HG02763 (cell line): ENCODE measurements around the gene TSBP1.
"Not testable (repeated sequence)": the region's sequence is repeated elsewhere in the genome, so short reads cannot be mapped to it uniquely, and the experiment has no call there.

Source experiments
- ATAC-seq: cut with Tn5 transposase; IDR thresholded peaks from one replicate; pipeline ENCODE4 v1.9.1; 2021; ENCODE audit warnings: mild to moderate bottlenecking, moderate library complexity; ENCODE audit not compliant: unreplicated experiment

Gene TSBP1

DNA sequence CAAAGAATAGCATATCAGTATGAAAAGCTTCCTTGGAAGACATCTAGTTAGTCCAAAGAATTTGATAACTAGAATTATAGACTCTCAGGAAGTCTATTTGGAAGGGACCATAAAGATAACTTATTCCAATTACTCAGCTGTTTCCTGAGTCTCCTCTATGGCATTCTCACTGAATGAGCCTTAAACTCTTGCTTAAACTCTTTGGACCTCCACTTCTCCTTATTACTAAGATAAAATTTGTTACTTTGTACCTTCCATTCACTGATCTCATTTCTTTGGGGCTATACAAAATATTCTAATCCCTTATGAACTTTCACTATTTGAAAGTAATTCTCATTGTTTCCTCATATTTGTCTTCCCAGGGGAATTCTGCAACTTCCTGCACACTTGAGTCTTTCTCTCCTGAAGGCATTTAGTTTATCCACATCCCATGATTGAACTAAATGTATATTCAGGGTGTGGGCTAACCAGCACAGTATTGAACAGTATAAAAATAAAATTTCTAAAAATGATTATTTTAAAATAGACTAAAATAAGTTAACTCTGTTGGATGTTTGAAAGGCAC lies 80.7 kb downstream of the TSBP1 start:
- no peak for ATAC-seq

DNA sequence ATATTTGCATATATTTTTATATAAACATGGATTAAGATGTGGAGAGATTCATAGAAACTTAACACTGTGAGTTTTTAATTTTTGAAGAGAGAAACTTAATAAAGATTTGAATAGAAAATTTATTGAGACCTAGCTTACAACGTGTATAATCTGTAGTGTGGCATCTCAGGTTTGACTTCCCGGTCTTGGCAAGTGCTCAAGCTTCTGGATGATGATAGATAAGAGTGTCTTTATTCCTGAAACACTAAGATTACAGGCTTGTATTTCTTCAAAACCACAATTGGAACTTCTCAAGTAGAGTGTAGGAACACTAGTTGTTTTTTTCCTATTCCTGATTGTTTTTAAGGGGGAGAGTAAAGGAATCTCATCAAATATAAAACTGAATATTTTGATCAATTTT lies 83.3 kb downstream of the TSBP1 start:
- no peak for ATAC-seq

DNA sequence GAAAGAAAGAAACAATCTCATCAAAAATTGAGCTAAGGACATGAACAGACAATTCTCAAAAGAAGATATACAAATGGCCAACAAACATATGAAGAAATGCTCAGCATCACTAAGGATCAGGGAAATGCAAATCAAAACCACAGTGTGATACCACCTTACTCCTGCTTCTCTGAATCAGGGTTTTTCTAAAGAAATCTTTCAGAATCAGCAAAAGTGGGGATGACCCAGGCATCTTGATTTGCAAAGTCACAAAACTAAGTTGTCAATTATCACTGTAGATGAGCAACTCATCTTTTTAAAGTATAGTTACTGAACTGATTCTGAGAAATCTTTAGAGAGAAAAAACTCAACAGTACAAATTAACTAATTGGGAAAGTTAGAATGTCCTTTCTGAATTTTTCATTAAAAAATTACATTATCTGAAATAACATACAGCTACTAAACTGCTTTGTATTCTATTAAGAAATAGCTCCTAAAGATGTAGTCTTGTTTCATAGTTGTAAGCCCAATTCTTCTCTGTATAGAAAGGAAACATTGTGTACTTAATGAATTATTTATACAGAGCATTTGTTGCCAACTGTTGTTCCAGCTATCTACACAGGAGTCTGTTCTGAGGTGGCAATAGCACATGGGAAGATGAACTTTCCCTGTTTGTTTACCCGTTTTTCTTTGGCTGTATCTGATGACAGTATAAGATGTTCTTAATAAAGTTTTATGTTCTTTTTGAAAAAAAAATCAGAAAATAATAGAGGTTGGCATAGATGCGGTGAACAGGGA lies 97.7 kb downstream of the TSBP1 start:
- ATAC-seq, result not testable (repeated sequence)

DNA sequence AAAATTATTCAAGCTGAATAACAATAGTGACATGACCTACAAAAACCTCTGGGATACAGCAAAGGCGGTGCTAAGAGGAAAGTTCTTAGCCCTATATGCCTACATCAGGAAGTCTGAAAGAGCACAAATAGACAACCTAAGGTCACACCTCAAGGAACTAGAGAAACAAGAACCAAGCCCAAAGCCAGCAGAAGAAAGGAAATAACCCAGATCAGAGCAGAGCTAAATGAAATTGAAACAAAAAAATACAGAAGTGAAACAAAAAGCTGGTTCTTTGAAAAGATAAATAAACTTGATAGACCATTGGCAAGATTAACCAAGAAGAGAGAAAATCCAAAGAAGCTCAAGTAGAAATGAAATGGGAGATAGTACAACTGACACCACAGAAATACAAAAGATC lies 100.3 kb downstream of the TSBP1 start:
- ATAC-seq, result no peak

DNA sequence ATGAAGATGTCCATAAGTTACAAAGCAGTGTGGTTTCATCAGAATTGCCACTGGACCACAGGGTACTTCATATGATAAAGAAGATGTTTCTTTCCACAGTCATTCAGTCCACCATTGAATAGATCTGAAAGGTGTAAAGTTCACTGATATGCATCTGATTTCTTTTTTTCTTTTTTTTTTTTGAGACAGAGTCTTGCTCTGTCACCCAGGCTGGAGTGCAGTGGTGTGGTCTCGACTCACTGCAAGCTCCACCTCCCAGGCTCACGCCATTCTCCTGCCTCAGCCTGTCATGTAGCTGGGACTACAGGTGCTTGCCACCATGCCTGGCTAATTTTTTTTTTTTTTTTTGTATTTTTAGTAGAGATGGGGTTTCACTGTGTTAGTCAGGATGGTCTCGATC lies 103.2 kb downstream of the TSBP1 start:
- not testable (repeated sequence) for ATAC-seq

DNA sequence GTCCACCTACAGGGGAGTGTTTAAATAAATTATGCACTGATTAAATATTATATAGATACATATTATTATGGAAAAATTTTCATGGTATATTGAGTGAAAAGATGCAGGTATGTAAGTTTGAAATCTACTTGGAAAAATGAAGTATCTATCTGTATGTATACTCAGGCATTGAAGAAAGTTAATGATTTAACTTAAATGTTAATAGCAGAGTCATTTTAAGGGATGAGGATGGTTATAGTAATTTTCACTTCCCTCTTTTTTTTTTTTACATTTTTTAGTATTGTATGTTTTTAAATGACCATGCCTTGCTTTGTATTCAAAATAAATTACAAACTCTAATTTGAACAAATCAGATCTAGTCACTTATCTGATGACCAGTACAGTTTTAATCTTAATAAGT lies 104.7 kb downstream of the TSBP1 start:
- ATAC-seq, result no peak

DNA sequence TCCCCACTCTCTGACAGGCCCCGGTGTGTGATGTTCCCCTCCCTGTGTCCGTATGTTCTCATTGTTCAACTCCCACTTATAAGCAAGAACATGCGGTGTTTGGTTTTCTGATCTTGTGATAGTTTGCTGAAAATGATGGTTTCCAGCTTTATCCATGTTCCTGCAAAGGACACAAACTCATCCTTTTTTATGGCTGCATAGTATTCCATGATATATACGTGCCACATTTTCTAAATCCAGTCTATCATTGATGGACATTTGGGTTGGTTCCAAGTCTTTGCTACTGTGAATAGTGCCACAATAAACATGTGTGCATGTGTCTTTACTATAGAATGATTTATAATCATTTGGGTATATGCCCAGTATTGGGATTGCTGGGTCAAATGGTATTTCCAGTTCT lies 114.4 kb downstream of the TSBP1 start:
- not testable (repeated sequence) for ATAC-seq

DNA sequence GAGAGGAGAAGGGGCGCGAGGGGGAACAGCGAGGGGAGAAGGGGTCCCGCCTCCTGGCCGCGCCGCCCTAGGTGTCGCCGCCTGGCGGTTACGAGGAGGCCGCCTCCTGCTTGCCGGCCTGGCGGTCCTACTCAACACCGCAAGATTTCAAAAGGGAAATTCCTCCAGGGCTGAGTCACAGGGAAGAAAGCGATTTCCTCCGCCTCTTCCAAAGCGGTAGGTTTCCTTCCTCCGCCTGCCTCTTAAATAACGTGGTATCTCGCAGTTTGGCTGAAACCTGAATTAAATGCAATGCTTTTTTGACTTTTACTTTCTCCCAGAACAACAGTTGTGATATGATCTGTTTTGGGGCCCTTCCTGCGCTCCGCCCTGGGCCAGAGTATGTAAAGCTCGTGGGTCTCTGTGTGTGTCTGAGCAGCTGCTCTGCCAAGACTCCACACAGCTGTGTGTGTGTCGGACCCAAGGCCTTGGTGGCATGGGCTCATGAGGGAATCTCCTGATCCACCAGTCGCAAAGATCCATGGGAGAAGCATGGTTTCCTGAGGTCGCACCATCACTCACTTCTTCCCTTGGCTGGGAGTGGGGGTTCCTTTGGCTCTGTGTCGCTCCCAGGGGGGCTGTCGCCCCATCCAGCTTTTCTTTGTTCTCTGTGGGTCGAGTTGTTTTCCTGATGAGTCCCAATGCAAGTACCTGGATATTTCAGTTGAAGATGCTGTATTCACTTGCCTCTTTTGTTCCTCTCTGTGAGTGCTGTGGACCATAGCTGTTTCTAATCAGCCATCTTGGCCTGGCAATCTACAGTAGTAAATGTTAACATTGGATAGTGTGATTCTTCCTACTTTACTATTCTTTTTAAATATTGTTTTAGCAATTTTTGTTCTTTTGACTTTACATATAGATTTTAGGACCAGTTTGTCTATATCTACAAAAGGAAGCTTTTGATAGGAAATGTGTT lies 116.2 kb downstream of the TSBP1 start:
- ATAC-seq, result no peak

DNA sequence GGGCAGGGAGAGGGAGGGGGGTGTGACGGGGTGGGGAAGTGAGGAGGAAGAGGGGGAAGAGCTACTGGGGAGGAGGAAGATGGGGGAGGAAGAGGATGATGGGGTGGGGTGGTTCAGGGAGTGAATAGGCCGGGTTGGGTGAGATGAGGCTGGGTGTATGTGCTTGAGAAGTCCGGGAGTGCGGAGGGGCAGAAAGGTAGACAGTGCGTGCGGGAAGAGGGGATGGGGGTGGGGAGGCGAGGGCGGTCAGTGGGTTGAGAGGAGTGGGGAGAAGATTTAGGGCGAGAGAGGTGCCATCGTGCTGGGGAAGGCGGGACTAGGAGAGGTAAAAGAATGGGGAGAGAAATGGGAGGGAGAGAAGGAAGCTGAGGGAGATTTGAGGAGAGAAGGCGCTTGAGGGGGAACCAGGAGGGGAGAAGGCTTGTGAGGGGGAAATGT lies 116.9 kb downstream of the TSBP1 start:
- ATAC-seq, result no peak

DNA sequence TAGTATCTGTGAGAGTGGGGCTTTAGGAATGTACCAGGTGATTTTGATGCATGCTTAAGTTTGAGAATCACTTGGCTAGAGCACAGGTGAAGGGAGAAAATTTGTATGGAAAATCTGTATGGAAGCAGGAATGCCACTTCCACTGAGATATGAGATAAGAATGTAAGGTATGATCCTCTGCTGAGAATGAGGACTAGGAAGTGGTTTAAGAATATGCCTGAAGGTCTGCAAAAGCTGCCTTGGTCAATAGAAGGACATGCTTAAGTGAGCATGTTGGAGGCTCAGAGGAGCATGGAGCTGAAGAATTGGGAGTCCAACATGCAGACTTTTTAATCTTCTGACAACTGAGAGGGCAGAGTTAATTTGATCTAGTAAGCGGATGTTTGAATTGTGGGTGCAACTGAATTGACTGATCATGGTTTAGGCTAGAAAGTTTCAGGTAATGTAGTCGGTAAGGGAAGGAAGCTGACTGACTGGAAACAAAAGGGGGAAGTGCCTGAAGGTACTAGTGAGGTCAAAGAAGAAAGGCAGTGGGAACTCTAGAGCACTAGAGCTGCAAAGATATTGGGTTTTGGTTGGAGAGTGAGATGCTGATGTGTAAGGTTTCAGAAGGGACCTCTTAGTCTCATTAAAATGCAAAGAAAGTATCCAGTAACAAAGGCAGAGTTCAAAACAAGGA lies 119.2 kb downstream of the TSBP1 start:
- ATAC-seq, result no peak

DNA sequence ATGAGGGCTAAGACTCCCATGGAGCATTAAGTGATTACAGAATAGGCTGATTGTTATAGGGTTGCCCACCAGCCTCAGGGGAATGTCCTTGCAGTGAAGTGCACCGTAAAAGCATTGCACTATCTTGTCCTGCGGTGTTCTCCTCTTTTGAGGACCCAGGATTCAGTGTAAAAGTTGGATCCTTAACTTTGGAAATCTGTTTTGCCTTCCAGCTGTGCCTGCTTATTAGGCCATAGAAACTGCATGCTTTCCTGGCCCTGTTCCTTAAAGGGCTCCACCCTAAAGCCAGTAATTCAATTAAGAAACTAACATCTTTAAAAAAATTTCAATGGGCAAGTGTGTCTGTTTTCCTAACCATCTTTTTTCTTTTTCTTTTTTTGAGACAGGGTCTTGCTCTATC lies 122.4 kb downstream of the TSBP1 start:
- ATAC-seq, result no peak

DNA sequence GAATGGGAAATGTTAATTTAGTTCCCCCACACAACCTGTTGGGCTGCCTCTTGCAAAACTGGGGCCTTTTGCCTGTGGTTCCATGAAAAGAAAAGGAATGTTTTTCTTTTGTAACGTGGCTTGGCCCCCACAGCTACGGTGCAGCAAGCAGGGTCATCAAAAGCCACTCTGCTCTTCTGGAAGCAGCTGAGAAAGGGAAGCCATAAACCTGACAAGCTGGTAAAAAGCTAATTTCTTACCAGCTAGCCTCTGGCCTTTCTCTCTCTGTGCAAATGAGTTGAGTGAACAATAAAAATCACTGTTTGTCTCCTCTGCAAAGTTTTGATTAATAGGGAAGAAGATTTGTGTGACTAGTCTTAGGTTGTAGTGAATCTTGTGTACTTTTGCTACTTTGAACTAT lies 124.3 kb downstream of the TSBP1 start:
- no peak for ATAC-seq

DNA sequence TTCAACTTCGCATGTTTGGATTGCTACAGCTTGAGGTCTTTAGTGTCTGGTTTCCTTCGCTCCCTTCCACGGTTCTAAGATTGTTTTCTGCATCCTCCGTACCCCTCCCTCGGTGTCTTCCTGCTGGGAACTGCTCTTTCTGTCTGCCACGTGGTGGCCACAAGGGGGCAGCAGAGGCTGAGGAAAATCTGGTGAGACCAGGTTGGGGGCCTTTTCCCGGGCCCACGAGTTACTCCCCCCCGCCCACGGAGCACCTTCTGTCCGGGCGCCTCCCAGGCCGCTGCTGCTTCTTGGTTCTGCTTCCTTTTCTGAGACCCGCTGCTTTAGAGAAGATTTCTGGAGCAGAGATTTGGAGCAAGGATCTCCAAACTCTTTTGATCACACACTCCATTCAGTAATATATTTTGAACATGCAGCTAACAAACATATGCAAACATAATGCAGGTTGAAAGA lies 126.7 kb downstream of the TSBP1 start:
- no peak for ATAC-seq

DNA sequence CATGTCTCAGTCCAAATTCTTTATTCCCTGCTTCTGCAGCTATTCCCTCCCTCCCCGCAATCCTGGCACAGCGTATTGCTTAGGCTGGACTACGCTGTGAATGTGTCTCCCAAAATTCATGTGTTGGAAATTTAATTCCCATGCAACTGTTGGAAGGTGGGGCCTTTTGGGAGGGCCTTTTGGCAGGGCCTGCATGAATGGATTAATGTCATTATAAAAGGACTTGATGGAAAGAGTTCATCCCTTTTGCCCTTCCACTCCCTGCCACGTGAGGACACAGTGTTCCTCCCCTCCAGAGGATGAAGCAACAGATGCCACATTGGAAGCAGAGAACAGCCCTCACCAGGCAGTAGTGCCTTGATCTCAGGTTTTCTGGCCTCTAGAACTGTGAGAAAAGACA lies 127.4 kb downstream of the TSBP1 start:
- no peak for ATAC-seq
